Stimulated activated CD8-positive, alpha-beta memory T cell treated with anti-CD3 and anti-CD28 coated beads, Interleukin-15, amount 100 ng/mL, for 24 hours (primary cell): Measurements from ENCODE around the gene TMA7.

ENCODE experiments used
- DNase-seq: peaks from one replicate; pipeline ENCODE4 v3.0.0-alpha.2; 2020; ENCODE audit warnings: low read depth

Gene TMA7

GRCh38 chr3:48423241-48423882 lies 16.7 kb upstream of the TMA7 start:
- no peak for DNase-seq

GRCh38 chr3:48423883-48424695 lies 16.0 kb upstream of the TMA7 start:
- no peak for DNase-seq

GRCh38 chr3:48425281-48425812 lies 14.7 kb upstream of the TMA7 start:
- no peak for DNase-seq

- no peak for DNase-seq
Observed at GRCh38 chr3:48426401-48426909, 13.6 kb upstream of the TMA7 start.

DNA sequence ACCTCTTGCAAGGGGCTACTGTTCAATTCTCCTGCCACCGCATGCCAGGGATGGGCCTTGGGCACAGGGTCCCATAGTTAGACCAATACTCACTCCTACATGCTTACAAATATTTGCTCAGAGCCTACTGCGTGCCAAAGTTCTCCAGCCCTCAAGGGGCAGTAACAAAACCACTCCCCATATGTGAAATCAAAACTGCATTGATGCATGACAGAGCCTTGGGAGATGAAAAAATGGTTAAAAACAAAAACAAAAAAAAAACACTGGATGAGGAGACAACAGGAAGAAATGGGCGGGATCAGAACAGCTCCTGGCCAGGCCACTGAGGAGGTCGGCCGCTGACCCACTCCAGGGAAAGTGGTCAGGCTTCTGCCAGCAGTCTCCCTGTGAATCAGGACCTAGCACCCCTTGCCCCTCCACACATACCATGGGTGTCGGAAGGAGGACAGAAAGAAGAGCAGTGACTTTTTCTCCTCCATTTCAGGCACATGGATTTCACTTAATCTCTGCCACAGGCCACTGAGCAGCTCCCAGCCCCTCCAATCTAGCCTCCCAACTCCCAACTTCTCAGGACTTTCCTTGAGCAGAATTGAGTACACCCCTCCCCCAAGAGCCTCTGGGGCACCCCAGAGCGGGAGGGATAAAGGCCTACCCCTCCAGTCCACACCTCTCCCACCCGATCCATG lies 13.0 kb upstream of the TMA7 start:
- DNase-seq, result no peak

DNA sequence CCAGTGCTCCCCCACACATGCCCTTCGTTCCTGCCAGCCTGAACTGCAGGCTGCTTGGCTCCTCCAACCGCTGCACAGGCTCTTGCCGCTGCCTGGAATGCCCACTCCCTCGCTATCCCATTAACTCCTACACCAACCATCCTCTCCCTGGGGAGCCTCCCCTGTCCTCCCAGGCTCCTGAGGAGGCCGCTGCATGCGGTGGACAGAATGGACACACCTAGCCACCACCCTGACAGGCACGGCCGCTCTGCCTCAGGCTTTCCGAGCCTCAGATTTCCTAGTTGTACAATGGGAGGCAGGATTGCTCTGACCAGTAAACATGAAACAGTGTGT lies 12.5 kb upstream of the TMA7 start:
- DNase-seq, result no peak

- no peak for DNase-seq
Observed at GRCh38 chr3:48428088-48428571, 11.9 kb upstream of the TMA7 start.

- no peak for DNase-seq
Observed at GRCh38 chr3:48428572-48429316, 11.3 kb upstream of the TMA7 start.

DNA sequence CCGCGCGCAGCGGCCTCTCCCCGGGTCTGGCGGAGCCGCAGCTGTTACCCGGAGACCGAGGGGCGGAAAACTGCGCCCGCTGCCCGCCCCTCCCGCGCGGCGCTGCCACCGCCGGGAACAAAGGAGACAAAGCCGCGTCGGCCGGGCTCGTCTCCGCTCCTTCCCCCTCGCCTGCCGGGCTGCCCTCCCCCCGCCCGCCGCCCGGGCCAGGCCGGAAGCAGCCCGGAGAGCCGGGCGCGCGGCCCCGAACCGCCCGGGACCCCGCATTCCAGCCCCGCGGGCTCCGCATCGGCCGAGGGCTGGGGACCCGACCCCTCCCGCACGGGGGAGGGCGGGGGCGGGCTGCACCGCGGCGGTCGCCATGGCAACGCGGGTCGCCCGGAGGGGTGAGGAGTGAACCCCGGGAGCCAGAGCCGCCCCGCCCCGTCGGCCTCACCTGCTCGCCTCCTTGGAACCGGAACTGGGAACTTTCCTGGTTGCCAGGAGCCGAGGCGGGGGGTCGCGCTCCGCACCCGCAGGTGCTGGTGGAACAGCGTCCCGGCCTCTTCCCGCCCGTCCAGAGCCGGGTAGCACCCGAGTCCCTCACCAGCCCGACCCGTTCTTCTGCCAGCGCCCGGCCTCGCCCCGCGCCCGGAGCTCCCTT lies 10.6 kb upstream of the TMA7 start:
- DNase-seq, result peak; percentile 32

GRCh38 chr3:48429960-48430707 lies 9.9 kb upstream of the TMA7 start, which contains the start of gene PLXNB1:
Gene PLXNB1 (minus strand): TSS chr3:48430086. CDS start chr3:48424611, 5,475 bp downstream.
- no peak for DNase-seq

DNA sequence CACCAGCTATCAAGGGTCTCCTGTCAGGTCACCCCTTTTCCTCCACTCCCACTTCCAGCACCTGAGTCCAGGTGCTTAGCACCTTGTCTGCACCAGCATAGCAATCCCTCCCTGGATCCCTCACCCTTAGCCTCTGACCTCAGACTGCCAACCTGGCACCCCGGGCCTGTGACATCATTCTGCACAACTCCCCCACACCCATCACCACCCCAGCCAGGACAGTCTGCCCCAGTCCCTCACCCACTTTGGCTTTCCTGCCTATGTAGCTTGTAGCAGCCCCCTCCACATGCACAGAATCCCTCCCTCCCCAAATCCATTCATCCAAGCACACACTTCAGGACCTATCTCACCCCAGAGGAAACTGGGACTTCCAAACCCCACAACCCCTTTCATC lies 9.4 kb upstream of the TMA7 start:
- no peak for DNase-seq

GRCh38 chr3:48431224-48432029 lies 8.6 kb upstream of the TMA7 start:
- no peak for DNase-seq

- no peak for DNase-seq
Observed at GRCh38 chr3:48432411-48433371, 7.4 kb upstream of the TMA7 start.

- no peak for DNase-seq
Observed at GRCh38 chr3:48433472-48434118, 6.5 kb upstream of the TMA7 start.

DNA sequence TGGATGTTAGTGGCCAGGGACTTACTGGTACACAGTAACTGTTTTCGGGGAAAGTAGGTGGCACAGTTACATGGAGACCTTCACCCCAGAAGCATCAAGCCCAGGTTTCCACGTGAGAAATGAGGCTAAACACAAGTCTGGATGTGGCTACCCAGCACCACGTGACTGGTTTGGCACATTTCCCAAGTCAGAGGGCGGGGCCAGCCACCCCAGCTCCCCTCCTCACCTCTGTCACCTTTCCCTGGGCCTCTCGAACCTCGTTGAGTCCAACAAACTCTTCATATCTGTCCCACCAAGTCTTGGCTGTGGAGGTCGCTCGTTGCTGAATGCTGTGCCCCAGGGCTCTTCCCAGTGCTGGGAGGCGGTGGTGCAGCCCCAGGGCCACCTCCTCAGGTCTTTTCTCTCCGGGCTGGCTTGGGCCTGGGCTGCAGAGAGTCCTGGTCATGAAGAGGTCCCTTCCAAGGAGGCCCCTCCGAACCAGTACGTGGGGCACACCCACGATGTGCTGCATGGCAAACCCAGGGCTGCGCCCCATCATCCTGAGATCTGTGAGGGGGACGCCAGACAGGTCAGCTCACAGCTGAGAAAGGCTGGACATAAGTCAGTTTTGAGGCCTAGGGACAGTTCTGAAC lies 5.3 kb upstream of the TMA7 start:
- DNase-seq, result no peak

DNA sequence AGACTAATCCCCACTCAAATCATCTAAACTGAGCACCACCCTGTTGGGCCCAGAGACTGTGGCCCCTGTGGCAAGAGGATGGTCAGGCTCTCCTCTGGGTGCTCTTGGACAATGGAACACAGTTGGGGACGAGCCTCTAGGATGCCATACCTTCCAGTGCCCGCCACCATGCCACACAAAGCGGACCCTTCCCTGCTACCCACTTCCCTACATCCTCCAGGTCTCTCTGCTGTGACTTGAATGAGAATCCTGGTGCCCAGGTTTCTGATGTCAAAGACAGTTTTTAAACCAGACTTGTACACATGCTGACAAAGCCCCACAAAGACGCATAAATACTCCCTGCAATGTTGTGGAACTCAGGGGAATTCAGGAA lies 4.8 kb upstream of the TMA7 start:
- DNase-seq, result no peak

DNA sequence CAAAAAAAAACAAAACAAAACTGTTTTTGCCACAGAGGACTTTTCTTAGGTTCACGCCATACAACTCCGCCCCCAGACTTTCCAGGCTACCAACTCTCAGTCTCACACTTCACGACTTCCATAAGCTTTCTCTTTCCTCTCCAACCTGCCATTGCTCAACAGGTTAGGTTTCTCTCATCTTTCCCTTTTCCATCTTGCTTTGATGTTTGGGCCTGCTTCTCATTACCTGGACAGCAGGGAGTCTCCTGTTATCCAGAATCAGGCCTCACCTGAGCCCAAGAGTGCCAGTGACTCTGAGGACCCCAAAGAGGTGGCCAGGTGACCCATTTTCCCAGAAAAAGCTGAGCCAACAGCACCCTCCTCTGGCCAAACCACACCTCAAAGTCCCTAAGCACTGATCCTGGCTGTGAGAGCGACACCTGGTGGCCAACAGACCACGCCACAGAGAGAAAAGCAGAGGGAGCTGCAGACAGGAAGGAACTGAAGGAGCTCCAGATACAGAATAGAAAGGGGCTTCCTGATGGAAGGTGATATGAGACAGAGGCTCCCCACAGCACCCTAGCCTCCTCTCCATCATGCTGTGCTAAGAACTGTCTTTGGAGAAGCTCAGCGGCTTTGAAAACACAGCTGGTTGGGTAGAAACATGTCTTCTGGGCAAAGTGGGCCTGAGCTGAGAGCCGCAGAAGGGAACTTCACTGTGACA lies 4.1 kb upstream of the TMA7 start:
- DNase-seq, result peak; percentile 53
